Activated T-helper 1 cell treated with Interleukin-2 at 50 U/mL for 16 hours (primary cell): ENCODE measurements around the gene ST6GALNAC5.
"Not testable (repeated sequence)": the region's sequence is repeated elsewhere in the genome, so short reads cannot be mapped to it uniquely, and the experiment has no call there.

ENCODE experiments used
- DNase-seq: peaks from one replicate; pipeline ENCODE4 v3.0.0-alpha.2; 2020; ENCODE audit warnings: low read depth

The ST6GALNAC5 gene

GRCh38 chr1:76868154-76868882 lies 1.0 kb downstream of the ST6GALNAC5 start:
- no peak for DNase-seq

- no peak for DNase-seq
Measured at GRCh38 chr1:76868916-76869315, 1.6 kb downstream of the ST6GALNAC5 start.

GRCh38 chr1:76870037-76870436 lies 2.8 kb downstream of the ST6GALNAC5 start:
- no peak for DNase-seq

GRCh38 chr1:76871355-76871974 lies 4.2 kb downstream of the ST6GALNAC5 start:
- no peak for DNase-seq

- no peak for DNase-seq
Measured at GRCh38 chr1:76872944-76873343, 5.7 kb downstream of the ST6GALNAC5 start.

GRCh38 chr1:76876655-76877395 lies 9.5 kb downstream of the ST6GALNAC5 start:
- no peak for DNase-seq

GRCh38 chr1:76879014-76879413 lies 11.7 kb downstream of the ST6GALNAC5 start:
- not testable (repeated sequence) for DNase-seq

- DNase-seq: no peak
Measured at GRCh38 chr1:76881762-76882161, 14.5 kb downstream of the ST6GALNAC5 start.

GRCh38 chr1:76891931-76892622 lies 24.8 kb downstream of the ST6GALNAC5 start:
- DNase-seq: no peak

GRCh38 chr1:76892675-76893074 lies 25.4 kb downstream of the ST6GALNAC5 start:
- no peak for DNase-seq

- DNase-seq: no peak
Measured at GRCh38 chr1:76901158-76901767, 34.0 kb downstream of the ST6GALNAC5 start.

GRCh38 chr1:76905876-76906595 lies 38.8 kb downstream of the ST6GALNAC5 start:
- no peak for DNase-seq

- DNase-seq: no peak
Measured at GRCh38 chr1:76909311-76909710, 42.0 kb downstream of the ST6GALNAC5 start.

- DNase-seq: no peak
Measured at GRCh38 chr1:76919085-76919484, 51.8 kb downstream of the ST6GALNAC5 start.

GRCh38 chr1:76921590-76921989 lies 54.3 kb downstream of the ST6GALNAC5 start:
- no peak for DNase-seq

GRCh38 chr1:76925825-76926224 lies 58.5 kb downstream of the ST6GALNAC5 start:
- no peak for DNase-seq

GRCh38 chr1:76928522-76928921 lies 61.2 kb downstream of the ST6GALNAC5 start:
- no peak for DNase-seq

- DNase-seq: no peak
Measured at GRCh38 chr1:76929136-76929535, 61.9 kb downstream of the ST6GALNAC5 start.

- DNase-seq: no peak
Measured at GRCh38 chr1:76933847-76934815, 66.9 kb downstream of the ST6GALNAC5 start.

- no peak for DNase-seq
Measured at GRCh38 chr1:76938304-76938703, 71.0 kb downstream of the ST6GALNAC5 start.
